Calu3 (cell line): ENCODE data around the gene SDHAF2. TPM values are rescaled to one million over a fixed set of nuclear protein-coding genes. Genes with fewer than 3 reads are reported as not detected.
A peak's percentile ranks its signal among the peaks of the same experiment; 100 is the strongest.

Source experiments
- BruUV-seq: library from RNA; stranded (reverse); fragments of 400-500 nt; replicated peaks from 2 replicates; lab custom pipeline; 2021; lab: Mats Ljungman, UMichigan
- CTCF ChIA-PET: fragments of 300-600 bp; sonication (Branson Sonifier 250); formaldehyde crosslinking; loops from one replicate; lab custom pipeline; 2022; ENCODE audit warnings: antibody characterized with exemption; lab: Charles Lee
- DNase-seq: peaks from one replicate; pipeline ENCODE4 v3.0.0; 2022
- H3K27ac Mint-ChIP-seq: one replicate; pipeline ENCODE4 v1.8.0; 2022; ENCODE audit warnings: mixed read lengths; ENCODE audit not compliant: unreplicated experiment
- H3K27me3 Mint-ChIP-seq: one replicate; pipeline ENCODE4 v1.8.0; 2022; ENCODE audit warnings: mixed read lengths; ENCODE audit not compliant: unreplicated experiment
- H3K36me3 Mint-ChIP-seq: one replicate; pipeline ENCODE4 v1.8.0; 2022; ENCODE audit warnings: mild to moderate bottlenecking, moderate library complexity, mixed read lengths; ENCODE audit not compliant: insufficient read depth, unreplicated experiment
- H3K4me1 Mint-ChIP-seq: one replicate; pipeline ENCODE4 v1.8.0; 2022; ENCODE audit warnings: mild to moderate bottlenecking, low read depth, mixed read lengths; ENCODE audit not compliant: unreplicated experiment
- H3K4me3 Mint-ChIP-seq: one replicate; pipeline ENCODE4 v1.8.0; 2022; ENCODE audit warnings: mild to moderate bottlenecking, low read depth, moderate library complexity, mixed read lengths; ENCODE audit not compliant: unreplicated experiment
- H3K9me3 Mint-ChIP-seq: one replicate; pipeline ENCODE4 v1.8.0; 2022; ENCODE audit warnings: low read depth, mixed read lengths; ENCODE audit not compliant: unreplicated experiment
- intact Hi-C: fragments of 100-400 bp; cut with micrococcal nuclease; formaldehyde crosslinking; loops from one replicate; pipeline ENCODE4 v1.10.0; 2022; ENCODE audit not compliant: unreplicated experiment
- total RNA-seq: library from RNA; stranded (reverse); gene quantifications from 2 replicates; pipeline ENCODE4 v1.2.3, GENCODE V29; 2022
- TF ChIP-seq, protein P1 (sequence below): fragments of 200-600 bp; IDR thresholded peaks from one replicate; pipeline ENCODE4 v1.8.0; 2022; ENCODE audit warnings: antibody characterized with exemption; ENCODE audit not compliant: unreplicated experiment

The SDHAF2 gene
- total RNA-seq, 1 experiment from 2014 or later = 42.1 TPM

GRCh38 chr11:61480261-61480993 lies 50.5 kb downstream of the SDHAF2 start:
- no peak for DNase-seq
- H3K27me3 Mint-ChIP-seq = peaks cover 24% of the 10 kb centered on the region

GRCh38 chr11:61480994-61481335 lies 51.0 kb downstream of the SDHAF2 start:
- BruUV-seq = no TSS peak
- Mint-ChIP-seq H3K27ac (no peak overlapping the region), H3K4me3 (no peak overlapping the region), H3K9me3 (no peaks in the 10 kb centered on the region), H3K36me3 (no peaks in the 10 kb centered on the region), H3K27me3 (peaks cover 29% of the 10 kb centered on the region), H3K4me1 (peaks cover 21% of the 10 kb centered on the region)
- TF ChIP-seq, protein P1, sequence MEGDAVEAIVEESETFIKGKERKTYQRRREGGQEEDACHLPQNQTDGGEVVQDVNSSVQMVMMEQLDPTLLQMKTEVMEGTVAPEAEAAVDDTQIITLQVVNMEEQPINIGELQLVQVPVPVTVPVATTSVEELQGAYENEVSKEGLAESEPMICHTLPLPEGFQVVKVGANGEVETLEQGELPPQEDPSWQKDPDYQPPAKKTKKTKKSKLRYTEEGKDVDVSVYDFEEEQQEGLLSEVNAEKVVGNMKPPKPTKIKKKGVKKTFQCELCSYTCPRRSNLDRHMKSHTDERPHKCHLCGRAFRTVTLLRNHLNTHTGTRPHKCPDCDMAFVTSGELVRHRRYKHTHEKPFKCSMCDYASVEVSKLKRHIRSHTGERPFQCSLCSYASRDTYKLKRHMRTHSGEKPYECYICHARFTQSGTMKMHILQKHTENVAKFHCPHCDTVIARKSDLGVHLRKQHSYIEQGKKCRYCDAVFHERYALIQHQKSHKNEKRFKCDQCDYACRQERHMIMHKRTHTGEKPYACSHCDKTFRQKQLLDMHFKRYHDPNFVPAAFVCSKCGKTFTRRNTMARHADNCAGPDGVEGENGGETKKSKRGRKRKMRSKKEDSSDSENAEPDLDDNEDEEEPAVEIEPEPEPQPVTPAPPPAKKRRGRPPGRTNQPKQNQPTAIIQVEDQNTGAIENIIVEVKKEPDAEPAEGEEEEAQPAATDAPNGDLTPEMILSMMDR = no peak
- DNase-seq = peak; percentile 67
- intact Hi-C loops = no loop called here
- CTCF ChIA-PET = interaction anchor here (0.7 kb wide), 1 partner anchor 36 kb away, joined by 4 read pairs; no protein-coding TSS in a partner anchor

More at GRCh38 chr11:61480261-61480993, 50.5 kb downstream of the SDHAF2 start:
- BruUV-seq = no TSS peak
- intact Hi-C loops = no loop called here
- Mint-ChIP-seq H3K4me1 (peaks cover 21% of the 10 kb centered on the region), H3K9me3 (no peaks in the 10 kb centered on the region), H3K27ac (no peak overlapping the region), H3K4me3 (no peak overlapping the region), H3K36me3 (no peaks in the 10 kb centered on the region)
- CTCF ChIA-PET = interaction anchor here (0.7 kb wide), 1 partner anchor 37 kb away, joined by 4 read pairs; no protein-coding TSS in a partner anchor
- TF ChIP-seq, protein P1 = no peak

GRCh38 chr11:61481806-61482205 lies 51.9 kb downstream of the SDHAF2 start:
- no TSS peak for BruUV-seq
- intact Hi-C loops = no loop called here
- DNase-seq = no peak
- H3K4me3 Mint-ChIP-seq = no peak overlapping the region
- CTCF ChIA-PET = interaction anchor here (0.6 to 1.1 kb wide), 3 partner anchors 33 to 1142 kb away, joined by 3 to 4 read pairs (median 3); no protein-coding TSS in a partner anchor
- peaks cover 37% of the 10 kb centered on the region for H3K27me3 Mint-ChIP-seq
- H3K4me1 Mint-ChIP-seq = peaks cover 21% of the 10 kb centered on the region
- H3K9me3 Mint-ChIP-seq = no peaks in the 10 kb centered on the region
- no peak overlapping the region for H3K27ac Mint-ChIP-seq
- H3K36me3 Mint-ChIP-seq = no peaks in the 10 kb centered on the region
- TF ChIP-seq, protein P1 = no peak

GRCh38 chr11:61482513-61482912 lies 52.6 kb downstream of the SDHAF2 start:
- no peak overlapping the region for H3K27ac Mint-ChIP-seq
- TF ChIP-seq, protein P1 = peak; percentile 65
- CTCF ChIA-PET = interaction anchor here (0.6 to 1.1 kb wide), 4 partner anchors 26 to 1142 kb away, joined by 3 to 4 read pairs (median 3); no protein-coding TSS in a partner anchor
- H3K4me1 Mint-ChIP-seq = peaks cover 21% of the 10 kb centered on the region
- peak; percentile 57 for DNase-seq
- intact Hi-C loops = no loop called here
- H3K9me3 Mint-ChIP-seq = no peaks in the 10 kb centered on the region
- H3K27me3 Mint-ChIP-seq = peaks cover 41% of the 10 kb centered on the region
- H3K4me3 Mint-ChIP-seq = no peak overlapping the region
- no TSS peak for BruUV-seq
- no peaks in the 10 kb centered on the region for H3K36me3 Mint-ChIP-seq
